K562 (cell line): ENCODE results near the gene MMP20. TPM values are rescaled to one million over a fixed set of nuclear protein-coding genes. Genes with fewer than 3 reads are reported as not detected.
A peak's percentile ranks its signal among the peaks of the same experiment; 100 is the strongest.

Experiments used
- ATAC-seq: fragments of 200-7000 bp; cut with Tn5 transposase; 3 replicates; pipeline ENCODE4 v1.9.1; 2020; ENCODE audit warnings: moderate library complexity
- BruUV-seq: library from RNA; stranded (reverse); fragments of 400-500 nt; replicated peaks from 2 replicates; lab custom pipeline; 2021; lab: Mats Ljungman, UMichigan
- CTCF ChIA-PET: fragments of 300-600 bp; formaldehyde crosslinking; extraction: SDS; loops from one replicate; lab custom pipeline; 2021; ENCODE audit warnings: low intra/inter-chr PET ratio; lab: Yijun Ruan, JAX
- POLR2A ChIA-PET: fragments of 300-600, 350-650 bp; sonication (Branson Sonifier 250); formaldehyde crosslinking; extraction: SDS; loops from one replicate; lab custom pipeline; 2021; ENCODE audit warnings: antibody characterized with exemption, inconsistent platforms; lab: Yijun Ruan, JAX
- DNase-seq, 4 experiments: peaks; one replicate each; pipeline versions ENCODE4 v3.0.0 to v3.0.0-alpha.2; 2011 to 2018; ENCODE audit warnings: low spot score in 3 of 4, mixed read lengths in 3 of 4; ENCODE audit errors: extremely low read depth in 1 of 4
- FAIRE-seq: peaks from 2 replicates; lab custom pipeline; 2011; peaks lifted over from hg19 to GRCh38; lab: Jason Lieb, UNC
- H2AFZ ChIP-seq: 2 replicates; pipeline ENCODE4 v1.6.0; 2011; ENCODE audit warnings: low read depth, low read length, control low read depth, inconsistent platforms
- H3K27ac ChIP-seq: fragments of 200-600 bp; 3 replicates; pipeline ENCODE4 v1.8.0; 2011; ENCODE audit warnings: low read depth, mild to moderate bottlenecking, control low read depth, inconsistent platforms, low read length, moderate library complexity, mixed read lengths; ENCODE audit errors: extremely low read depth
- H3K27me3 ChIP-seq, 2 experiments: fragments of 300-600 bp in 1 of 2; 2 replicates in 1 of 2; 3 replicates in 1 of 2; pipeline versions ENCODE4 v1.6.0 to v1.8.0; 2011; ENCODE audit warnings: inconsistent platforms in 2 of 2, low read length in 2 of 2, mild to moderate bottlenecking in 1 of 2, mixed read lengths in 1 of 2, moderate library complexity in 1 of 2; ENCODE audit not compliant: control insufficient read depth in 2 of 2, insufficient read depth in 2 of 2
- H3K36me3 ChIP-seq: fragments of 300-600 bp; 3 replicates; pipeline ENCODE4 v1.8.0; 2011; ENCODE audit warnings: mild to moderate bottlenecking, low read length, inconsistent platforms; ENCODE audit not compliant: control insufficient read depth, insufficient read depth
- H3K4me1 ChIP-seq, 2 experiments: fragments of 200-600 bp in 1 of 2; replicated peaks in 1 of 2; 2 replicates in 1 of 2; 3 replicates in 1 of 2; pipeline versions ENCODE4 v1.5.1 to v1.8.0; 2011; ENCODE audit warnings: inconsistent platforms in 2 of 2, low read length in 2 of 2, mild to moderate bottlenecking in 1 of 2, mixed read lengths in 1 of 2, moderate library complexity in 1 of 2; ENCODE audit not compliant: control insufficient read depth in 2 of 2, insufficient read depth in 2 of 2
- H3K4me2 ChIP-seq: 2 replicates; pipeline ENCODE4 v1.6.1; 2011; ENCODE audit warnings: low read length, control low read depth, inconsistent platforms, mixed read lengths; ENCODE audit not compliant: insufficient read depth
- H3K4me3 ChIP-seq: fragments of 200-600 bp; sonication (generic), shearing (Covaris generic); 2 replicates; pipeline ENCODE4 v1.5.1; 2016; ENCODE audit warnings: control low read depth, inconsistent platforms
- H3K79me2 ChIP-seq: fragments of 200-600 bp; 3 replicates; pipeline ENCODE4 v1.8.0; 2011; ENCODE audit warnings: low read length, inconsistent platforms; ENCODE audit not compliant: control insufficient read depth, insufficient read depth
- H3K9ac ChIP-seq, 2 experiments: 2 replicates each; pipeline versions ENCODE4 v1.6.0 to v1.6.1; 2011; ENCODE audit warnings: low read depth in 2 of 2, low read length in 2 of 2, control low read depth in 1 of 2, inconsistent platforms in 1 of 2, mild to moderate bottlenecking in 1 of 2, mixed read lengths in 1 of 2; ENCODE audit not compliant: insufficient read depth in 1 of 2
- H3K9me1 ChIP-seq: one replicate; pipeline ENCODE4 v1.6.0; 2011; ENCODE audit warnings: inconsistent platforms, mild to moderate bottlenecking, low read length, moderate library complexity; ENCODE audit not compliant: control insufficient read depth, insufficient read depth
- H3K9me3 ChIP-seq: replicated peaks from 2 replicates; pipeline ENCODE4 v1.5.1; 2011; ENCODE audit warnings: low read depth, low read length, inconsistent platforms; ENCODE audit not compliant: control insufficient read depth, insufficient read depth
- H4K20me1 ChIP-seq: replicated peaks from 2 replicates; pipeline ENCODE4 v1.6.1; 2011; ENCODE audit warnings: low read length, inconsistent platforms, mixed read lengths; ENCODE audit not compliant: control insufficient read depth, insufficient read depth
- BRCA1 ChIP-seq, 2 experiments: fragments of 450-650 bp in 1 of 2; sonication (generic) in 1 of 2; formaldehyde crosslinking in 1 of 2; IDR thresholded peaks; 2 replicates each; pipeline versions ENCODE4 v1.5.0 to v1.6.1; 2017 to 2020; ENCODE audit warnings: mild to moderate bottlenecking in 1 of 2, missing genetic modification reagents in 1 of 2
- THRA ChIP-seq: fragments of 450-650 bp; IDR thresholded peaks from 2 replicates; pipeline ENCODE4 v1.6.1; 2017; ENCODE audit warnings: mild to moderate bottlenecking, moderate library complexity
- USF2 ChIP-seq: sonication (generic); formaldehyde crosslinking; IDR thresholded peaks from 2 replicates; pipeline ENCODE4 v1.5.0; 2020; ENCODE audit warnings: missing genetic modification reagents
- WGBS: fragments of 100-300 bp; shearing (Covaris generic); methylation state at CpG from one replicate; pipeline ENCODE4 v1.1.6; 2016; ENCODE audit warnings: low coverage, mixed read lengths; ENCODE audit not compliant: insufficient coverage; ENCODE audit errors: missing lambda C conversion rate; 5-methylcytosine and 5-hydroxymethylcytosine counted together
- in situ Hi-C: fragments of 300-500 bp; cut with MboI; formaldehyde crosslinking; loops from 4 replicates; pipeline ENCODE4 v1.15.0; 2018; ENCODE audit warnings: inconsistent platforms, mixed read lengths
- intact Hi-C: fragments of 100-400 bp; cut with micrococcal nuclease; formaldehyde crosslinking; loops from 2 replicates; pipeline ENCODE4 v1.14.2; 2022
- polyA plus RNA-seq, 8 experiments: library from polyadenylated mRNA; depleted of rRNA in 4 of 8; stranded (reverse) in 5 of 8; unstranded in 3 of 8; fragments of >200 nt; fragmentation: Nextera tagmentation in 2 of 8; fragmentation: Illumina TruSeq in 1 of 8; extraction: Ambion mirVana in 2 of 8; extraction: Trizol in 1 of 8; gene quantifications; 2 replicates each; pipeline versions ENCODE4 v1.2.1 to v1.2.3, GENCODE V29; 2011 to 2014; ENCODE audit warnings: inconsistent platforms in 1 of 8, missing spikeins in 1 of 8
- total RNA-seq, 7 experiments: library from RNA; depleted of rRNA in 6 of 7; stranded (reverse); fragments of >200 nt in 6 of 7; fragmentation: Illumina TruSeq in 2 of 7; extraction: Trizol in 2 of 7; gene quantifications; 2 replicates each; pipeline versions ENCODE4 v1.2.1 to v1.2.3, GENCODE V29; 2011 to 2021; ENCODE audit warnings: low replicate concordance in 1 of 7

The MMP20 gene
- total and polyA plus RNA-seq, 9 of the 15 experiments (the other 6 are each of a cell fraction or from before 2014, with no cell fraction given), result not detected

GRCh38 chr11:102622258-102622657 is 2.9 kb downstream of the MMP20 start:
- Histone ChIP-seq H3K9me1 (no peaks in the 10 kb centered on the region), H3K36me3 (no peaks in the 10 kb centered on the region), H3K27ac (no peak overlapping the region), H3K9me3 (no peaks in the 10 kb centered on the region), H3K79me2 (no peaks in the 10 kb centered on the region), H3K27me3 (no peaks in the 10 kb centered on the region), H3K9ac (no peak overlapping the region), H2AFZ (peak overlapping the region; percentile 33; the same call in 1 of the 2 replicates), H3K4me3 (no peak overlapping the region), H3K4me1 (peaks cover 0 to 7% of the 10 kb centered on the region in 2 experiments; a peak in 2 of 5 replicates), H3K4me2 (no peak overlapping the region), H4K20me1 (no peaks in the 10 kb centered on the region)
- FAIRE-seq (no peak), ATAC-seq (no peak), DNase-seq (no peak)
- ChIA-PET POLR2A (interaction anchor here (0.7 kb wide), 1 partner anchor 662 kb away, joined by 3 read pairs; no protein-coding TSS in a partner anchor), CTCF (no interaction called here)
- in situ Hi-C loops, result no loop called here
- WGBS, result 24% methylated on average over 5 of the region's 5 CpGs
- no peak for TF ChIP-seq BRCA1 (IDR thresholded peaks at IDR 0.05)
- no peak for TF ChIP-seq BRCA1 (CRISPR knock-in tag; IDR thresholded peaks at IDR 0.05)
- TF ChIP-seq USF2 (CRISPR knock-in tag), result 0 out of 2 replicates have a peak, but pooled peaks have one; percentile 30
- TF ChIP-seq THRA, result no peak
- intact Hi-C loops, result no loop called here
- BruUV-seq, result no TSS peak
